Measurements from ENCODE around the gene GAS6.

- no peak for TF ChIP-seq CTCF (IDR thresholded peaks at IDR 0.05)
- no peak for TF ChIP-seq POLR2A (IDR thresholded peaks at IDR 0.05)
Observed at GRCh38 chr13:113777311-113778260, 86.3 kb downstream of the GAS6 start.
